T-helper 2 cell treated with Interferon-gamma antibody and Interleukin-4, amounts not matched to agents 5 μg/mL and 100 μg/mL, for 36 hours (primary cell): ENCODE measurements around the gene LRRC71.

Experiments
- DNase-seq: peaks from one replicate; pipeline ENCODE4 v3.0.0; 2021; ENCODE audit warnings: low spot score
- H3K27ac Mint-ChIP-seq: one replicate; pipeline ENCODE4 v1.8.0; 2021; ENCODE audit warnings: mild to moderate bottlenecking, mixed read lengths
- H3K27me3 Mint-ChIP-seq: one replicate; pipeline ENCODE4 v1.8.0; 2021; ENCODE audit warnings: low read depth, mixed read lengths
- H3K36me3 Mint-ChIP-seq: one replicate; pipeline ENCODE4 v1.8.0; 2021; ENCODE audit warnings: low read depth, mixed read lengths
- H3K4me1 Mint-ChIP-seq: one replicate; pipeline ENCODE4 v1.8.0; 2021; ENCODE audit warnings: low read depth, mixed read lengths
- H3K4me3 Mint-ChIP-seq: one replicate; pipeline ENCODE4 v1.8.0; 2022; ENCODE audit warnings: mild to moderate bottlenecking, moderate library complexity, mixed read lengths
- H3K9me3 Mint-ChIP-seq: one replicate; pipeline ENCODE4 v1.8.0; 2021; ENCODE audit warnings: mixed read lengths

Gene LRRC71

GRCh38 chr1:156920233-156921052 is at the start of gene LRRC71:
Gene LRRC71 (plus strand): TSS chr1:156920632. CDS start chr1:156920804, 172 bp downstream.
- Mint-ChIP-seq H3K4me3 (no peak within 1 kb of the TSS), H3K4me1 (peaks cover 3% of the 10 kb centered on the region), H3K36me3 (no peaks in the 10 kb centered on the region), H3K27ac (no peak within 1 kb of the TSS), H3K9me3 (no peaks in the 10 kb centered on the region), H3K27me3 (peaks cover 69% of the 10 kb centered on the region)
- DNase-seq, result peak; percentile 76

DNA sequence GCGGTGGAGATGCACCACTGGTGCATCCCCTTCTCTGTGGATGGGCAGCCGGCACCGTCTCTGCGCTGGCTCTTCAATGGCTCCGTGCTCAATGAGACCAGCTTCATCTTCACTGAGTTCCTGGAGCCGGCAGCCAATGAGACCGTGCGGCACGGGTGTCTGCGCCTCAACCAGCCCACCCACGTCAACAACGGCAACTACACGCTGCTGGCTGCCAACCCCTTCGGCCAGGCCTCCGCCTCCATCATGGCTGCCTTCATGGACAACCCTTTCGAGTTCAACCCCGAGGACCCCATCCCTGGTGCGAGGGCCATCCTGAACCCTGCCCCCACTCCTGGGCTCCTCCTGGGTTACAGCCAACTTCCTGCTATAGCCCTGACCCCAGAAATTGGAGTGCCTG is 46.8 kb upstream of the LRRC71 start:
- DNase-seq, result no peak
- Mint-ChIP-seq H3K4me3 (no peak overlapping the region), H3K27ac (no peak overlapping the region), H3K9me3 (no peaks in the 10 kb centered on the region), H3K4me1 (peaks cover 9% of the 10 kb centered on the region), H3K36me3 (peaks cover 2% of the 10 kb centered on the region), H3K27me3 (peaks cover 3% of the 10 kb centered on the region)

GRCh38 chr1:156874142-156874541 is 46.3 kb upstream of the LRRC71 start:
- H3K27ac Mint-ChIP-seq, result no peak overlapping the region
- H3K27me3 Mint-ChIP-seq, result peaks cover 3% of the 10 kb centered on the region
- H3K4me3 Mint-ChIP-seq, result no peak overlapping the region
- DNase-seq, result no peak
- H3K36me3 Mint-ChIP-seq, result peaks cover 2% of the 10 kb centered on the region
- H3K9me3 Mint-ChIP-seq, result no peaks in the 10 kb centered on the region
- H3K4me1 Mint-ChIP-seq, result peaks cover 7% of the 10 kb centered on the region

GRCh38 chr1:156874572-156875340 is 45.7 kb upstream of the LRRC71 start:
- Mint-ChIP-seq H3K4me3 (no peak overlapping the region), H3K9me3 (no peaks in the 10 kb centered on the region), H3K27ac (no peak overlapping the region), H3K36me3 (peaks cover 2% of the 10 kb centered on the region), H3K4me1 (peaks cover 7% of the 10 kb centered on the region), H3K27me3 (peaks cover 3% of the 10 kb centered on the region)
- DNase-seq, result no peak

- Mint-ChIP-seq H3K9me3 (no peaks in the 10 kb centered on the region), H3K4me1 (peaks cover 4% of the 10 kb centered on the region), H3K4me3 (no peak overlapping the region), H3K27me3 (peaks cover 3% of the 10 kb centered on the region), H3K27ac (no peak overlapping the region), H3K36me3 (peaks cover 2% of the 10 kb centered on the region)
- DNase-seq, result no peak
Measured at GRCh38 chr1:156875341-156875615, 45.2 kb upstream of the LRRC71 start.

DNA sequence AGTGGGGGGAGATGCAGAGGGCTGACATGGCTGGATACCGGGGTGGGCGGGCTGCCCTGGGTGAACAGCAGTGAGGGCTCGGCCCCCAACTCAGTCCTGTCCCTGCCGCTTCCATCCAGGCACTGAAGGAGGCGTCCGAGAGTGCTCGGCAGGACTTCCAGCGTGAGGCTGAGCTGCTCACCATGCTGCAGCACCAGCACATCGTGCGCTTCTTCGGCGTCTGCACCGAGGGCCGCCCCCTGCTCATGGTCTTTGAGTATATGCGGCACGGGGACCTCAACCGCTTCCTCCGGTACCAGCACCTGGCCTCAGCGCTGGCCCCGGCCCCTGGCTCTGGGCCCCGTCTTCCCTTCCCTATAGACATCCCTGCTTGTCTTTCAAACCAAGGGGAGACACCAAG is 44.2 kb upstream of the LRRC71 start:
- Mint-ChIP-seq H3K4me1 (no peaks in the 10 kb centered on the region), H3K27me3 (peaks cover 3% of the 10 kb centered on the region), H3K27ac (no peak overlapping the region), H3K9me3 (no peaks in the 10 kb centered on the region), H3K4me3 (no peak overlapping the region), H3K36me3 (peaks cover 2% of the 10 kb centered on the region)
- DNase-seq, result no peak

DNA sequence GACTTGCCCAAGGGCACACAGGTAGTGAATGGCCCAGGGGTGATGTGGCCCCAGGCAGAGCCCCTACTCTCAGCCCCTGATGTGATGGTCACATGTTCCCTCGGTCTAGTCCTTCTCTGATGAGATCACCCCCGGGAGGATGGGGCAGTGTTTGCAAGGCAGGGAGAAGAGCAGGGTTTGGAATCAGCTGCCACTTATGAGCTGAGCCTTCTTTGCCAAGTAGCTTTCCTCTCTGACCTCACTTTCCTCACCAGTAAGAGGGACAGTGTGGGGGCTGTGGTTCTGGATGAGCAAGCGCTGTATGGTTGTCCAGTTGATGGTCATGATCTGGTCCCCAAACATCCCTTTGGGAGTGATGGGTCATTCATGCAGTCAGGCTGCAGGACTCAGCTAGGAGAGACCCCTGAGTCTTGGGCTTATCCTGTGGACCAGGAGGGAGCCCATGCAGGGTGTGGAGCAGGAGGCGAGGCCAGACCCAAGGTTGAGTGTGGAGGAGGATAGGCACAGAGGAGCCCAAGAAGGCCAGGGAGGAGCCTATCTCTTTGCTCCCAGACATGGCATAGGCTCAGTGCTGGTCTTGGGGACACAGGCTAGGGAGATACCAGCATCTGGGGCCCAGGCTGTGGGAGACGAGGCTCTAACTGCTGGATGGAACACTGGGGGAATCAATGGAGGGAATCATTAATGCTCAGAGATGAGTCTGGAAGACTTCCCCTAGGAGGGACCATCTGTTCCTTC is 42.8 kb upstream of the LRRC71 start:
- Mint-ChIP-seq H3K27ac (no peak overlapping the region), H3K4me1 (no peaks in the 10 kb centered on the region), H3K9me3 (no peaks in the 10 kb centered on the region), H3K27me3 (peaks cover 3% of the 10 kb centered on the region), H3K36me3 (peaks cover 2% of the 10 kb centered on the region), H3K4me3 (no peak overlapping the region)
- no peak for DNase-seq

GRCh38 chr1:156879876-156880275 is 40.6 kb upstream of the LRRC71 start:
- H3K36me3 Mint-ChIP-seq, result no peaks in the 10 kb centered on the region
- H3K27ac Mint-ChIP-seq, result no peak overlapping the region
- no peak for DNase-seq
- peaks cover 3% of the 10 kb centered on the region for H3K27me3 Mint-ChIP-seq
- H3K4me1 Mint-ChIP-seq, result no peaks in the 10 kb centered on the region
- no peaks in the 10 kb centered on the region for H3K9me3 Mint-ChIP-seq
- H3K4me3 Mint-ChIP-seq, result no peak overlapping the region

DNA sequence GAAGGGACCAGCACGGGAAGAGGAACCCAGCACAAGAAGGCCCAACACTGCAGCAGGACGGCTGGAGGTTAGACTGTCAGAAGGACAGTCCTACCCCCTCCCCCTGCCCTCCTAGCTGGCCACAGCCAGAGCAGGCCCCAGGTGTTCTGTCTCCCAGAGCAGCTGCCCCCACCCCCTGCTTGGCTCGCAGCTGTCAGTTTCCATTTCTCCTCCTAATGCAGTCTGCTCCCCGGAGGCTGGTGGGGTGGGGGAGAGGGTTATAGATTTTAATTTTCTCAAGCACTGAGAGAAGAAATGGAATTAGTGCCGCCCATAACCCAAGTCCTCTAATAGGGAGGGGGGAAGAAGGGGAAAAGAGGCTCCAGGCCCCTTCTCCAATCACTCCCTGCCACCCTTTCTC is 40.0 kb upstream of the LRRC71 start:
- no peak overlapping the region for H3K4me3 Mint-ChIP-seq
- peaks cover 3% of the 10 kb centered on the region for H3K27me3 Mint-ChIP-seq
- DNase-seq, result no peak
- no peaks in the 10 kb centered on the region for H3K36me3 Mint-ChIP-seq
- H3K4me1 Mint-ChIP-seq, result no peaks in the 10 kb centered on the region
- H3K9me3 Mint-ChIP-seq, result no peaks in the 10 kb centered on the region
- no peak overlapping the region for H3K27ac Mint-ChIP-seq

GRCh38 chr1:156881101-156881500 is 39.3 kb upstream of the LRRC71 start:
- Mint-ChIP-seq H3K36me3 (no peaks in the 10 kb centered on the region), H3K27me3 (peaks cover 3% of the 10 kb centered on the region), H3K27ac (no peak overlapping the region), H3K9me3 (no peaks in the 10 kb centered on the region), H3K4me3 (no peak overlapping the region), H3K4me1 (no peaks in the 10 kb centered on the region)
- DNase-seq, result no peak

DNA sequence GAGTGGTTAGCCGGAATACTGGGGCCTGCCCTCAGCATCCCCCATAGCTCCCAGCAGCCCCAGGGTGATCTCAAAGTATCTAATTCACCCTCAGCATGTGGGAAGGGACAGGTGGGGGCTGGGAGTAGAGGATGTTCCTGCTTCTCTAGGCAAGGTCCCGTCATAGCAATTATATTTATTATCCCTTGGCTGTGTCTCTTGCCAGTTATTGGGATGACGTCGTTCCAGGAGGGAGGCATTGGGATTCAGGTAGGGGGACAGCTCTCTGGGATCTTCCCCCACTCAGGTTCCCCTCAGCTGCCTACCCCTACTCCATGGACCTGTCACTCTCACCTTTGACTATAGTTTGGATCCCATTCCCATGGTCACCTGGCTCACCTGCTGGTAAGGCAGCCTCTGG is 38.8 kb upstream of the LRRC71 start:
- H3K27me3 Mint-ChIP-seq, result peaks cover 6% of the 10 kb centered on the region
- DNase-seq, result no peak
- no peaks in the 10 kb centered on the region for H3K9me3 Mint-ChIP-seq
- no peak overlapping the region for H3K4me3 Mint-ChIP-seq
- no peaks in the 10 kb centered on the region for H3K4me1 Mint-ChIP-seq
- H3K36me3 Mint-ChIP-seq, result no peaks in the 10 kb centered on the region
- no peak overlapping the region for H3K27ac Mint-ChIP-seq

DNA sequence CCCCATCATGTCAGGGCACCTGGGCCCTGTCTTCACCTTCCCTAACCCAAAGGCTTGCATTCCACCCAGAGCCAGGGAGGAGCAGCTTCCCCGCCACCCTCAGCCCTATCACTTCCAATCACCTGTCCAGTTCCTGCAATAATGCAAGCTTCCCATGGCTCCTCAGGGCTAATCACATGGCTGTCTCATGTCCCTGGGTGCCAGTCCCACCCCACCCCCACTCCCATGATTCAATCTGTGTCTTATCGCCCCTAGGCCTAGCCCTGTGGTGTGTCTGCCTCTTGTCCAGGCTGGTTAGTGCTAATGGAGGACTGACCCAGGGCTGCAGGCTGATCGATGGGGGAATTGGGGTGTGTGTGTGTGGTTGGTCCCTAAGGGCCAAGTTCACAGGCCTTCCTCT is 37.9 kb upstream of the LRRC71 start:
- Mint-ChIP-seq H3K4me1 (no peaks in the 10 kb centered on the region), H3K27me3 (peaks cover 6% of the 10 kb centered on the region), H3K4me3 (no peak overlapping the region), H3K27ac (no peak overlapping the region), H3K9me3 (no peaks in the 10 kb centered on the region), H3K36me3 (no peaks in the 10 kb centered on the region)
- DNase-seq, result no peak

DNA sequence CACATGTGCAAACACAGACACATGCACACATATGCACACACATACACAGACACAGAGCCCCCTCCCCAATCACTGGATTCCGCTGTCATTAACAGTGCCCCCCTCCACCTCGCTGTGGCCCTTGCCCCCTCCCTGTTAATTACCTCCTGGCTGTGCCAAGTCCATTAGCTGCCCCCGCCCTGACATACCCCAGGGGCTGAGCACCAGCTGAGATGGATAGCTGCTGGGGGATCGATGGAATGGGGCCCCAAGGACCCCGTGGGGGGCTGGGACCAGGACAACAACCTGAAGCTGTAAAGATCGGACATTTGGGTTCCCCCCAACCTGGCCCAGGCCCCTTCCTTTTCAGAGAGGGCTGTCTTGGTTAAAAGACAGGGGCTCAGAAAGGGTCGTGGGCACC is 36.5 kb upstream of the LRRC71 start:
- Mint-ChIP-seq H3K27ac (no peak overlapping the region), H3K27me3 (peaks cover 3% of the 10 kb centered on the region), H3K36me3 (no peaks in the 10 kb centered on the region), H3K4me1 (no peaks in the 10 kb centered on the region), H3K4me3 (no peak overlapping the region), H3K9me3 (no peaks in the 10 kb centered on the region)
- DNase-seq, result no peak

- Mint-ChIP-seq H3K4me1 (no peaks in the 10 kb centered on the region), H3K36me3 (no peaks in the 10 kb centered on the region), H3K9me3 (no peaks in the 10 kb centered on the region), H3K4me3 (no peak overlapping the region), H3K27ac (no peak overlapping the region), H3K27me3 (peaks cover 3% of the 10 kb centered on the region)
- DNase-seq, result no peak
Measured at GRCh38 chr1:156884560-156885184, 35.8 kb upstream of the LRRC71 start.
